Effector CD8-positive, alpha-beta T cell (primary cell): ENCODE measurements around the gene PLXNA2.

Experiments
- DNase-seq: peaks from one replicate; lab custom pipeline; 2025; lab: John Stamatoyannopoulos, UW

The PLXNA2 gene

GRCh38 chr1:208043691-208044181 is 200.4 kb downstream of the PLXNA2 start:
- no peak for DNase-seq

- DNase-seq, result no peak
These were observed 201.3 kb downstream of the PLXNA2 start for GRCh38 chr1:208042868-208043267.

GRCh38 chr1:208042041-208042615 is 202.1 kb downstream of the PLXNA2 start:
- no peak for DNase-seq

- no peak for DNase-seq
These were observed 202.7 kb downstream of the PLXNA2 start for GRCh38 chr1:208041505-208041904.

GRCh38 chr1:208040821-208041297 is 203.3 kb downstream of the PLXNA2 start:
- no peak for DNase-seq

- DNase-seq, result no peak
These were observed 204.4 kb downstream of the PLXNA2 start for GRCh38 chr1:208039536-208040332.

GRCh38 chr1:208038303-208038702 is 205.9 kb downstream of the PLXNA2 start:
- DNase-seq, result no peak

GRCh38 chr1:208036918-208037766 is 207.0 kb downstream of the PLXNA2 start:
- no peak for DNase-seq

- DNase-seq, result no peak
These were observed 207.9 kb downstream of the PLXNA2 start for GRCh38 chr1:208036106-208036808.

GRCh38 chr1:208034135-208034534 is 210.0 kb downstream of the PLXNA2 start:
- no peak for DNase-seq

- no peak for DNase-seq
These were observed 210.9 kb downstream of the PLXNA2 start for GRCh38 chr1:208033236-208033635.

- DNase-seq, result no peak
These were observed 212.3 kb downstream of the PLXNA2 start for GRCh38 chr1:208031932-208032320.

GRCh38 chr1:208031316-208031931 is 212.8 kb downstream of the PLXNA2 start:
- DNase-seq, result no peak

- no peak for DNase-seq
These were observed 213.7 kb downstream of the PLXNA2 start for GRCh38 chr1:208030288-208031091.

GRCh38 chr1:208029381-208030287 is 214.6 kb downstream of the PLXNA2 start:
- DNase-seq, result no peak

- no peak for DNase-seq
These were observed 215.7 kb downstream of the PLXNA2 start for GRCh38 chr1:208028526-208028925.

- DNase-seq, result no peak
These were observed 216.3 kb downstream of the PLXNA2 start for GRCh38 chr1:208027861-208028260.

- no peak for DNase-seq
These were observed 217.2 kb downstream of the PLXNA2 start for GRCh38 chr1:208026880-208027438.

GRCh38 chr1:208025031-208025430 is 219.2 kb downstream of the PLXNA2 start:
- no peak for DNase-seq
